ENCODE measurements around the gene PRR30. TPM values are rescaled to one million over a fixed set of nuclear protein-coding genes. Genes with fewer than 3 reads are reported as not detected.
A peak's percentile ranks its signal among the peaks of the same experiment; 100 is the strongest.
"Not testable (repeated sequence)": the region's sequence is repeated elsewhere in the genome, so short reads cannot be mapped to it uniquely, and the experiment has no call there.

PRR30 gene
- total and polyA plus RNA-seq, 12 donors, result not detected

DNA sequence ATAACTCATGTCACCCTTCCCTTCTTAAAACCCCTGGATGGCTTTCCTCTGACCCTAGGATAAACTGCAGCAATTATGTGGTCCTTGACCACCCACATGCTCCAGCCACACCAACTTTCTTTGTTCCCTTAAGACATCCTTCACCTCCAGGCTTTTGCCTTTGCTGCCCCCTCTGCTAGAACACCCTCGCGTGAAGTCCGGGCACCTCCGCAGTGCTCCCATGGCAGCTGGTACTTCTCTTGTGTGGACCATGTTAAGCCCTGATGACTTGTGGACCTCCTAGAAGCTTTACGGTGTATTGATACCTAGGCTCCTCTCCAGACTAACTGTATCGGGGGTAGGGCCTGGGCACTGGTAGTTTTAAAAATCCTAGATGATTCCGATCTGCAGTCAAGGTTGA is 16.4 kb downstream of the PRR30 start:
- H3K36me3 ChIP-seq (replicated peaks in 1 of 2), result no peaks in the 10 kb centered on the region
- no peak overlapping the region for H3K4me3 ChIP-seq
- H3K27ac ChIP-seq, result no peak overlapping the region
- intact Hi-C loops (cut with DNase I), result no loop called here
- TF ChIP-seq, protein P1, sequence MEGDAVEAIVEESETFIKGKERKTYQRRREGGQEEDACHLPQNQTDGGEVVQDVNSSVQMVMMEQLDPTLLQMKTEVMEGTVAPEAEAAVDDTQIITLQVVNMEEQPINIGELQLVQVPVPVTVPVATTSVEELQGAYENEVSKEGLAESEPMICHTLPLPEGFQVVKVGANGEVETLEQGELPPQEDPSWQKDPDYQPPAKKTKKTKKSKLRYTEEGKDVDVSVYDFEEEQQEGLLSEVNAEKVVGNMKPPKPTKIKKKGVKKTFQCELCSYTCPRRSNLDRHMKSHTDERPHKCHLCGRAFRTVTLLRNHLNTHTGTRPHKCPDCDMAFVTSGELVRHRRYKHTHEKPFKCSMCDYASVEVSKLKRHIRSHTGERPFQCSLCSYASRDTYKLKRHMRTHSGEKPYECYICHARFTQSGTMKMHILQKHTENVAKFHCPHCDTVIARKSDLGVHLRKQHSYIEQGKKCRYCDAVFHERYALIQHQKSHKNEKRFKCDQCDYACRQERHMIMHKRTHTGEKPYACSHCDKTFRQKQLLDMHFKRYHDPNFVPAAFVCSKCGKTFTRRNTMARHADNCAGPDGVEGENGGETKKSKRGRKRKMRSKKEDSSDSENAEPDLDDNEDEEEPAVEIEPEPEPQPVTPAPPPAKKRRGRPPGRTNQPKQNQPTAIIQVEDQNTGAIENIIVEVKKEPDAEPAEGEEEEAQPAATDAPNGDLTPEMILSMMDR (IDR thresholded peaks at IDR 0.05), result no peak
- no peak for TF ChIP-seq POLR2A (IDR thresholded peaks at IDR 0.05)
- peaks cover 9% of the 10 kb centered on the region for H3K27me3 ChIP-seq
- WGBS, 4 donors, result 86 to 89% (median 88%) methylated on average over 7 of the region's 7 CpGs
- no peak for DNase-seq
- peaks cover 0 to 11% of the 10 kb centered on the region in 2 donors for H3K4me1 ChIP-seq (replicated peaks in 1 of 2)
- no peaks in the 10 kb centered on the region for H3K9me3 ChIP-seq (replicated peaks in 1 of 3)

DNA sequence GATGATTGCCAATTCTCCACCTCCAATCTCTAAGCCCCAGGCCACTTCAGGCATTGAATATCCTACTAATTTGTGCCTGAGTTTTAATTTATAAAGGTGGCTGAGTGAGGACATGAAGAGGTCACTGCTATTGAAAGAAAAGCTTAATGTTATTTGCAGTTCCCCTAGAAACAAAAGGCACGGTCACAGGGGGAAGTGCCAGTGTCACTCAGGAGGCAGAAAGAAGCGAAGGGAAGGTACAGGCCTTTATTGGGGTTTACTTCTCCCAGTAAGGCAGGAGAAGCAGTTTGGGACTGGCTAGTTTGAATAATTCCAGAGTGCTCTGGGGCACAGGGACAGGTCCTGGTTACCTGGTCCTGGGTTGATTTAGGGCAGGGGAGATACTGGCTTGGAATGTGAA is 17.3 kb downstream of the PRR30 start:
- TF ChIP-seq POLR2A (IDR thresholded peaks at IDR 0.05), result no peak
- TF ChIP-seq, protein P1 (IDR thresholded peaks at IDR 0.05), result no peak
- Histone ChIP-seq H3K4me3 (no peak overlapping the region), H3K9me3 (replicated peaks in 1 of 3) (no peaks in the 10 kb centered on the region), H3K27ac (no peak overlapping the region), H3K4me1 (replicated peaks in 1 of 2) (peaks cover 0 to 11% of the 10 kb centered on the region in 2 donors), H3K36me3 (replicated peaks in 1 of 2) (no peaks in the 10 kb centered on the region), H3K27me3 (peaks cover 9% of the 10 kb centered on the region)
- intact Hi-C loops (cut with DNase I), result no loop called here
- 72 to 85% (median 81%) methylated on average over 2 of the region's 2 CpGs for WGBS, 4 donors
- DNase-seq, result no peak

DNA sequence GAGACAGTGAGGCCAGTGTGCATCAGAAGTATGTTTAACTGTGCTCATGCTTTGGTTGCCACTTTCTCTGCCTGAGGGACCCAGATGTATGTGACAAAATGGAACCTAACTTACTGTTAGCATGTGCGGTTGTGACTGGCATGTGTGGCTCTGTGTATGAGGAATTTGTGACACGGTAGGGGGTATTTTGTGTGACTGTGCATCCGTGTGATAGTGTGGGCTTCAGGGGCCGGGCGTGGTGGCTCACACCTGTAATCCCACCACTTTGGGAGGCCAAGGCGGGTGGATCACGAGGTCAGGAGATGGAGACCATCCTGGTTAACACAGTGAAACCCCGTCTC is 19.9 kb downstream of the PRR30 start:
- DNase-seq; H3K9me3 ChIP-seq (replicated peaks in 1 of 3); H3K27ac ChIP-seq; intact Hi-C loops (cut with DNase I); H3K36me3 ChIP-seq (replicated peaks in 1 of 2); H3K27me3 ChIP-seq: not testable (repeated sequence)
- 80 to 84% (median 82%) methylated on average over 8 of the region's 8 CpGs for WGBS, 4 donors
- Histone ChIP-seq H3K4me3 (peak overlapping the region in 1 of 4 donors; percentile 51), H3K4me1 (replicated peaks in 1 of 2) (peaks cover 0 to 11% of the 10 kb centered on the region in 2 donors)

DNA sequence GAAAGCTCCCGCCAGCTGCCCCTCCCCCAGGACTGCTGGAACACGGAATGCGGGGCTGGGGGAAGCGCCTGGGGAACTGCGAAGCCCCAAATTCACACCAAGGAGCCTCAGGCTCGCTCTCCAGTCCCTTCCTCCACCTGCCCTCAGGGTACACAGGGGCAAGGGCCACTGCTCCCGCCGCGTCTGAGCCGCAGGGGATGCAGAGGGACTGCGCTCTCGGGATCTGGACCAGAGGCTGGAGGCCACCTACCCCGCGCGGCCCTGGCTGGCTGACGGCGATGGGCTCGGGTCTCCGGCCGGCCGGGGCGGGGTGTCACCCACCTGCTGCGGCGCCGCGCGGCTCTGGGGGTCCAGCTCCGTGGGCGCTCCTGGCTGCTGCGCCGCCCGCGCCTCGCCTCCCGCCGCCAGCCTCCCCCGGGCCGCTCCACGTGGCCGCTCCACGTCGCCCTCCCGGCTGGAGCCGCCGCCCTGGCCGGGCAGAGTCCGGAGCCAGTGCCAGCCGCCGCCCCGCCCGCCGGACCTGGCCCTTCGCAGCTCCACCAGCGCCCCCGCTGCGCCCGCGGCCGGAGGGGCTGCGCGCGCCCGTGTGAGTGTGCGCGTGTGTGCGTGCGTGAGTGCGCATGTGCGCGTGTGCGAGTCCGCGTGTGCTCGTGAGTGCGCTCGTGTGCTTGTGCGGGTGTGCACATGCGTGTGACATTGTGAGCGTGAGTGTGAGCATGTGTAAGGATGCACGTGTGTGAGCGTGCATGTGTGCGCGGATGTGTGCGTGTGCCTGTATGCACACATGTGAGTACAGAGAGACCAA is 20.5 kb downstream of the PRR30 start, which contains the start of gene CGREF1:
Gene CGREF1, minus strand, starts transcription at position 604 of the 805 bp plus-strand sequence. CDS start 14,762 bp downstream, outside the sequence.
- Histone ChIP-seq H3K4me1 (replicated peaks in 1 of 2) (peaks cover 0 to 11% of the 10 kb centered on the region in 2 donors), H3K27ac (no peak within 1 kb of the TSS), H3K9me3 (replicated peaks in 1 of 3) (no peaks in the 10 kb centered on the region), H3K4me3 (peak within 1 kb of the TSS in 1 of 4 donors; percentile 51), H3K36me3 (replicated peaks in 1 of 2) (no peaks in the 10 kb centered on the region), H3K27me3 (peaks cover 9% of the 10 kb centered on the region)
- 3 to 33% (median 4%) methylated on average over 8 to 84 of the region's 84 CpGs for WGBS, 4 donors
- TF ChIP-seq, protein P1 (IDR thresholded peaks at IDR 0.05), result no peak
- no peak for TF ChIP-seq POLR2A (IDR thresholded peaks at IDR 0.05)
- intact Hi-C loops (cut with DNase I), result no loop called here
- DNase-seq, result no peak
